Natural killer cell treated with Interleukin-12 subunit alpha and Interleukin-12 subunit beta and Interleukin-15 and Interleukin-18, amount 100 ng/mL, for 72 hours (primary cell): ENCODE measurements around the gene TEX22. TPM values are rescaled to one million over a fixed set of nuclear protein-coding genes. Genes with fewer than 3 reads are reported as not detected.

Experiments
- ATAC-seq, 2 donors: fragments of 150-1000 bp; cut with Tn5 transposase in 1 of 2; sonication (Bioruptor Pico), chemical (Tn5 transposase) in 1 of 2; 2 replicates each; pipeline ENCODE4 v1.10.0; 2021
- DNase-seq: peaks from one replicate; pipeline ENCODE4 v3.0.0; 2022; ENCODE audit warnings: low spot score
- H3K27ac Mint-ChIP-seq, 2 donors: 1 replicate in 1 of 2; 2 replicates in 1 of 2; pipeline ENCODE4 v1.8.0; 2022; ENCODE audit warnings: mixed read lengths in 2 of 2, mild to moderate bottlenecking in 1 of 2, moderate library complexity in 1 of 2
- H3K27me3 Mint-ChIP-seq, 2 donors: 1 replicate in 1 of 2; 2 replicates in 1 of 2; pipeline ENCODE4 v1.8.0; 2022; ENCODE audit warnings: mixed read lengths in 2 of 2
- H3K36me3 Mint-ChIP-seq: one replicate; pipeline ENCODE4 v1.8.0; 2022; ENCODE audit warnings: mixed read lengths
- H3K4me1 Mint-ChIP-seq, 2 donors: 1 replicate in 1 of 2; 2 replicates in 1 of 2; pipeline ENCODE4 v1.8.0; 2022; ENCODE audit warnings: low read depth in 2 of 2, mixed read lengths in 2 of 2, mild to moderate bottlenecking in 1 of 2
- H3K4me3 Mint-ChIP-seq: one replicate; pipeline ENCODE4 v1.8.0; 2022; ENCODE audit warnings: mixed read lengths
- H3K9me3 Mint-ChIP-seq: 2 replicates; pipeline ENCODE4 v1.8.0; 2022; ENCODE audit warnings: mixed read lengths
- total RNA-seq, 2 donors: library from RNA; stranded (reverse); gene quantifications; one replicate each; pipeline ENCODE4 v1.2.3, GENCODE V29; 2022

TEX22 gene
- total RNA-seq, 2 donors from 2014 or later = 2.7 to 3.7 TPM

DNA sequence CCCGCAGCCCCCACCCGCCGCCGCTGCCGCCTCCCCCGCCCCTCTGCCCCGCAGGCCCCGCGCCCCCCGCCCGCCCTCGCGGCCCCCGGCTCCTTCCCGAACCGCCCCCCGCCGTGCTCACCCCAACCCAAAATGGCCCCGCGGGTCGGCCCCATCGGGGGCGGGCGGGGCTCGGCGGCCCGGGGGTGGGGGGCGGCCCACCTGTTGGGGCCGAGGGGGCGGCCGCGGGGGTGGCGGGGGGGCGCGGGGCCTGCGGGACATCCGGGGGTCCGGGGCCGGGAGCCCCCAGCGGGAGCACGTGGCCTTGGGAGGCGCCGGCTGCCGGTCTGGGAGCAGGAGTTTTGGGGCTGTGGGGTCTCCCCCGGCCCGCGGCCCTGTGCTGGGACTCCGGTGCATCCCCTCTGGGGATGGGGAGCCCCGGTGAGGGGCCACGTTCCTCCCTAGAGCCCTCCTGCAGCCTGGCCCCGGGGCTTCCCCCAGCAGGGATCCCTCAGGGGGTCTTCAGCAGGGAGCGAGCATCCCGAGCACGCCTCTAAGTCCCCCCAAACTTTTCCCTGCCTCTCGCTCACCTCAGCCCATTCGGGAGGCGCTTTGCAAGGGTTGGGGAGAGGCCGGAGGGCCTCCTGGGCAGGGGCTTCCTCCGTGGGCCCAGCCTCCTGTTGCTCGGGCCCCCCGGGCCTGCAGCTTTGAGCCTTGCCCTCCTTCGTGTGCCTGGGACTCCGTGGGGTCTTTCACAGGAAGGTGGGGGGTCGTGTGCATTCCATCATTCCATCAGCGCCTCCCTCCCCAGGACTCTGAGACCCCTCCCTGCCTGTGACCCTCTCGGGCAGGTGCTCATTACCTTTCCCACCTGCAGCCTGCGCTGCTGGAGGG lies 22.0 kb downstream of the TEX22 start:
- peaks cover 11 to 20% of the 10 kb centered on the region in 2 donors for H3K4me1 Mint-ChIP-seq
- H3K36me3 Mint-ChIP-seq = no peaks in the 10 kb centered on the region
- peak in 1 of 2 donors; percentile 2 for ATAC-seq
- H3K4me3 Mint-ChIP-seq = peak overlapping the region; percentile 90
- H3K27ac Mint-ChIP-seq = peak overlapping the region; percentile 82 to 86
- DNase-seq = no peak
- H3K27me3 Mint-ChIP-seq = no peaks in the 10 kb centered on the region
- no peaks in the 10 kb centered on the region for H3K9me3 Mint-ChIP-seq

DNA sequence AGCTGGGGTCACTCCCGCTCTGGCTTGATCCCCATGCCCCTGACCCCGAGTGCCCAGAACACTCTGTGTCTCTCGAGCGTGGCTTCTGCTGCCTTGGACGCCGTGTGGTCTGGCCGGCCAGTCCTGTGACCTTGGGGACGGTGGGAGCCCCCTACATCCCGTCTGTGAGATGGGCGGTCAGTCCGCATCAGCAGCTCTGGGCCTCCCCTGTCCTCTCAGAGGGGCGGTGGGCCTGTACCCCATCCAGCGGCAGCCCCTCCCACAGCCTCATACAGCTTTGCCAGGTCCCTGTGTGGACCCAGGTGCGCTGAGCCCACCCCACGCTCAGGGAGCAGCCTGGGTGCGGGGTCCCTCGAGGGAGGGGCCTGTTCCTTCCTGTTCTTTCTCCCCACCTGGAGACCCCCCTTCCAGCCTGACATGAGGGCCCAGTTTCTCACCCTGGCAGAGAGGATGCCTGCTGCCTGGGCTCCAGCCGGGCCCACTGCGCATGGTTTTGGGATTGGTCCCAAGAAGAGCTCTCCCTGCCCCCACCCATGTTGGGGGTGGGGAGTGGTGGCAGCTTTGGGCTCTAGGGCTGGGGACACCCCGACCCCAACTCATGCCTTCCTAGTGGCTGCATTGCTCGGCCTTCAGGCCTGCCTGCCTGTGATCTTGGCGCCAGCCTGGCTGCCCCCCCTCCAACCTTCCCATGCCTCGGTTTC lies 22.8 kb downstream of the TEX22 start:
- no peaks in the 10 kb centered on the region for H3K27me3 Mint-ChIP-seq
- peaks cover 11 to 22% of the 10 kb centered on the region in 2 donors for H3K4me1 Mint-ChIP-seq
- H3K9me3 Mint-ChIP-seq = no peaks in the 10 kb centered on the region
- DNase-seq = no peak
- H3K36me3 Mint-ChIP-seq = no peaks in the 10 kb centered on the region
- no peak for ATAC-seq
- peak overlapping the region; percentile 90 for H3K4me3 Mint-ChIP-seq
- peak overlapping the region; percentile 82 to 86 for H3K27ac Mint-ChIP-seq

DNA sequence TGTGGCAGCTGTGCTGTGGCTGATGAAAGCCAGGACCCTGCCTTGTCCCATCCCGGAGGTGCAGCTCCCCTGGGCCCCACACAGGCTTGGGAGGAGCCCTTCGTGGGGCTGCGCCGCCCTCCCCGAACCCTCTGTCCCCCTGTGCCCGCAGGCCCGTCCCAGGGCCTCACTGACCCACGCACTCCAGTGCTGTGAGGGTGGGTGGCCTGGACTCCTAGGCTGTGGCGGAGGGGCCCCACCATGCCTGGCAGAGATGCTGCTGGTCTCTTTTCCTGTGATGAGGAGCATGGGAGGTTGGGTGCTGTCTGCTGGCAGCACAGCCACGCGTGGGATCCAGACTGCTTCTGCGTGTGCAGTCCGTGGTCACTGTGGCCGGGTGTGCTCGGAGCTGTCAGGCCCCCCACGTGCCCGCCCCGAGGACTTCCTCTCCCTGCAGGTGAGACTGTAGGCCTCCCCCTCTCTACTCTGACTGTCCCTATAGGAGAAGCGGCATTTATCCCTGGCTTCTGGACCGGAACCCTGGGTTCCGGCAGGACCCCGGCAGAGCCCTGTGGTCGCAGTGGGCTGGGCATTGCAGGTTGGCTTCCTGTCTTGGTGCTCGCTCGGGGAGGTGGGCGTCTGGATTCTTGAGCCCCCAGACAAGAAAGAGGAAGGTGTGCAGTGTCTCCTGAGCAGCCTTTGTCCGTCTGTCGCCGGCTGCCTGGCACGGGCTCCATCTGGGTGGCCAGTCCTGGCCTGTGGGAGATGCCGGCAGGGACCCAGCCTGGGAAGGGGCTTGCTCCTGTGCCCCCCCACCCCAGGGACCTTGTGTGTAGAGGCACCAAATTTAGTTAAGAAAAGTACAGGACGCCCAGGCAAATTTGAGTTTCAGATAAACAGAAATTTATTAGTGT lies 23.6 kb downstream of the TEX22 start:
- Mint-ChIP-seq H3K4me1 (peaks cover 14 to 24% of the 10 kb centered on the region in 2 donors), H3K27ac (peak overlapping the region; percentile 82 to 86), H3K27me3 (no peaks in the 10 kb centered on the region), H3K4me3 (peak overlapping the region; percentile 90), H3K9me3 (no peaks in the 10 kb centered on the region), H3K36me3 (no peaks in the 10 kb centered on the region)
- ATAC-seq (no peak), DNase-seq (no peak)

DNA sequence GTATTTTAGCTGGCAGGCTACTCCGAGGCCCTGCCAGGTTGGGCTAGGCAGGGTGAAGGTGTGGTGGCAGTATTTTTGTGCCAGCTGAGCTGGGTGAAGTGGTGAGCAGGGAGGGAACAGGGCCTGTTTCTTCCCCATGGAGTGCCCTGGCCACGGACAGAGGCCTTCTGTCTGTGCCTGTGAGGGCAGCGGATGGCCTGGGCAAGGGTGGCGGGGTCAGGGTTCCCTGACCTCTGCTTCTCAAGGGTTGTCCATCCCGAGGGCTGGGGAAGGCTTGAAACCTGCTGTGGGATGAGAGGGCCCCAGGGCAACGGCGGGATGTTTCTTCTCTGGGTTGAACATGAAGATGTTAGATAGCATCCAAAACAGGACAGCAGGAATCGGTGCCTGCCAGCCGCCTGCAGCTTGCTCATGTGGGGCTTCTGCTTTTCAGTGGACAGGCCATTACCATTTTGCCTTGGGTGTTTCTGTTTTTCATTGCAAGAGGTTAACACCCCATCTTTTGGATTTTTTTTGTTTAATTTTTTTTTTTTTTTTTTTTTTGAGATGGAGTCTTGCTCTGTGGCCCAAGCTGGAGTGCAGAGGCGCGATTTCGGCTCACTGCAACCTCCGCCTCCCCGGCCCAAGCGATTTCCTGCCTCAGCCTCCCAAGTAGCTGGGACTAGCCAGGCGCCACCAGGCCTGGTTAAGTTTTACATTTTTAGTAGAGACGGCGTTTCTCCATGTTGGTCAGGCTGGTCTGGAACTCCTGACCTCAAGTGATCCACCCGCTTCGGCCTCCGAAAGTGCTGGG lies 24.6 kb downstream of the TEX22 start:
- Mint-ChIP-seq H3K9me3 (no peaks in the 10 kb centered on the region), H3K4me1 (peaks cover 20 to 28% of the 10 kb centered on the region in 2 donors), H3K36me3 (no peaks in the 10 kb centered on the region), H3K27me3 (no peaks in the 10 kb centered on the region), H3K4me3 (no peak overlapping the region), H3K27ac (peak overlapping the region in 1 of 2 donors; percentile 86)
- DNase-seq (no peak), ATAC-seq (no peak)

GRCh38 chr14:105423488-105424195 lies 25.3 kb downstream of the TEX22 start:
- peaks cover 24 to 32% of the 10 kb centered on the region in 2 donors for H3K4me1 Mint-ChIP-seq
- H3K9me3 Mint-ChIP-seq = no peaks in the 10 kb centered on the region
- H3K4me3 Mint-ChIP-seq = no peak overlapping the region
- no peak for ATAC-seq
- H3K27ac Mint-ChIP-seq = no peak overlapping the region
- no peaks in the 10 kb centered on the region for H3K36me3 Mint-ChIP-seq
- no peaks in the 10 kb centered on the region for H3K27me3 Mint-ChIP-seq
- DNase-seq = no peak

GRCh38 chr14:105424861-105425260 lies 26.5 kb downstream of the TEX22 start:
- ATAC-seq (no peak), DNase-seq (no peak)
- H3K27ac Mint-ChIP-seq = no peak overlapping the region
- H3K36me3 Mint-ChIP-seq = no peaks in the 10 kb centered on the region
- no peaks in the 10 kb centered on the region for H3K27me3 Mint-ChIP-seq
- no peaks in the 10 kb centered on the region for H3K9me3 Mint-ChIP-seq
- no peak overlapping the region for H3K4me3 Mint-ChIP-seq
- H3K4me1 Mint-ChIP-seq = peaks cover 24 to 30% of the 10 kb centered on the region in 2 donors

DNA sequence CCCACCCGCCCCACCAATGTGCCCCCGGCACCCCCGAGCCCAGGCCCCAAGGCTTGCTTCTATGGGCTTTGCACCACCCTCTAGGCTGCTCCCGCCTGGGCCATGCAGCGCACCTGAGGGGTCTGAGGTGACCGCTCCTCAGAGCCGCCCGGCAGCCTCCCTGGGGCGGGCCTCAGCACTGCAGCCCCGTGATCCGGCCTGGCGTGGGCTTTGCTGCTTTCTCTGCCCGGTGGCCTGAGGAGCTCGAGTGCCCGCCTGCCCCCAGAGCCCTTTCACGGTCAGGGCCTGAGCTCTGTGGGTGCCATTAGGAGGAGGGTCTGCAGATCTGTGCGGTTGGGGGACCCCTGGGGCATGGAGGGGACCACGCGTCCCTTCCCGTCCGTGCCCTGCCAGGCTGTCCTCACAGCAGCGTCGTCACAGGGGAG lies 27.5 kb downstream of the TEX22 start:
- no peak for DNase-seq
- Mint-ChIP-seq H3K27ac (no peak overlapping the region), H3K36me3 (no peaks in the 10 kb centered on the region), H3K9me3 (no peaks in the 10 kb centered on the region), H3K4me3 (no peak overlapping the region), H3K4me1 (peaks cover 24 to 31% of the 10 kb centered on the region in 2 donors), H3K27me3 (no peaks in the 10 kb centered on the region)
- ATAC-seq = no peak

DNA sequence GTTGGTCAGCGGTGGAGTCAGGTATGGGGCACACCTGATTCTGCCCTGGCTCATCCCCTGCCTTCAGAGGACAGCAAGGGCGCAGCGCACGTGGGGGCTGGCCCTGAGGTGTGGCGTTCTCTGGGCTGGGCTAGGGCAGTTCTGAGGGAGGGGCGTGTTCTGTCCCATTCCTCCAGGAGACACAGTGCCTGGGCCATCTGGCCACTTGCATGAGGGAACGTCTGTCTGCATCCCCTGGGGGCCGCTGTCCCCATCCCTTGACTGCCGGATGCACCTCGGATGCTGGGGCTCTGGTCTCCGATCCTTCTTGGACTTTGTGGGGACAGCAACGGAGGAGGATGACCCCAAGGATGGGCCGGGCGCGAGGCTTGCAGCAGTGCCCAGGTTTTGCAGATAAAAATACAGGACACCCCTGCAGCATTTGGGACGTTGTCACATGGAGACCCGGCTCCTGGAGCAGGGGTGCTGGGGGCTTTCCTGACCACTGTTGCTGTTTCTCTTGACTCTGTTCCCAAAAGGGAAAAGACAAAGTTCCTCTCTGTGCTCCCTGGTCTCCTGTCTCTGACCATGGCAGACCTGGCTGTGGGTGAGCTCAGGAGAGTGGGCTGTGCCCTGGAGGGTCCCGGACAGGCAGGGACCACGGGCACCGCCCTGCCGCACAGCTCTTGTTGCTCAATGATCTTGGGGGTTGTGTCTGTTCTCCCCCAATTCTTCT lies 28.2 kb downstream of the TEX22 start:
- H3K4me3 Mint-ChIP-seq = no peak overlapping the region
- no peak for DNase-seq
- ATAC-seq = peak in 1 of 2 donors; percentile 46
- H3K27ac Mint-ChIP-seq = peak overlapping the region in 1 of 2 donors; percentile 17
- no peaks in the 10 kb centered on the region for H3K36me3 Mint-ChIP-seq
- H3K9me3 Mint-ChIP-seq = no peaks in the 10 kb centered on the region
- no peaks in the 10 kb centered on the region for H3K27me3 Mint-ChIP-seq
- peaks cover 24 to 28% of the 10 kb centered on the region in 2 donors for H3K4me1 Mint-ChIP-seq

- Mint-ChIP-seq H3K9me3 (no peaks in the 10 kb centered on the region), H3K4me1 (peaks cover 17 to 20% of the 10 kb centered on the region in 2 donors), H3K27ac (peak overlapping the region in 1 of 2 donors; percentile 17), H3K36me3 (no peaks in the 10 kb centered on the region), H3K27me3 (no peaks in the 10 kb centered on the region), H3K4me3 (no peak overlapping the region)
- no peak for DNase-seq
- ATAC-seq = no peak
Observed at GRCh38 chr14:105427412-105427811, 29.1 kb downstream of the TEX22 start.

DNA sequence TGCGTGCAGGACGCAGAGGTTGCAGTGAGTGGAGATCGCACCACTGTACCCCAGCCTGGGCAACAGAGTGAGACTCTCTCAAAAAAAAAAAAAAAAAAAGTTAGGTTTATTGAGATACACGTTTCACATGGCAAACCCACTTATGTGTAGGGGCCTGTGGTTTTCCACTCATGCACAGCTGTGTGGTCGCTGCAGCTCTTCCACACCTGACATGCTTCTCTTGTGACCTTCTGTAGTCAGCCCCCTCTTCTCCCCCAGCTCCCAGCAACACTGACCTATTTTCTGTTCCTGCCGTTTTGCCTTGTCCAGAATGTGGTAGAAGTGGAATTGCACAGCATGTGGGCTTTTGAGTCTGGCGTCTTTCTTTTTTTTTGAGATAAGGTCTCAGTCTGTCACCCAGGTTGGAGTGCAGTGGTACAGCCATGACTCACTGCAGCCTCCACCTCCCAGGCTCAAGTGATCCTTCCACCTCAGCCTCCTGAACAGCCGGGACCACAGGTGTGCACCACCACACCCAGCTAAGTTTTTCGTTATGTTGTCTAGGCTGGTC lies 29.7 kb downstream of the TEX22 start:
- no peak overlapping the region for H3K4me3 Mint-ChIP-seq
- no peak overlapping the region for H3K27ac Mint-ChIP-seq
- peaks cover 14 to 15% of the 10 kb centered on the region in 2 donors for H3K4me1 Mint-ChIP-seq
- H3K27me3 Mint-ChIP-seq = no peaks in the 10 kb centered on the region
- no peaks in the 10 kb centered on the region for H3K9me3 Mint-ChIP-seq
- DNase-seq (no peak), ATAC-seq (no peak)
- no peaks in the 10 kb centered on the region for H3K36me3 Mint-ChIP-seq

- no peak for DNase-seq
- Mint-ChIP-seq H3K4me1 (peaks cover 14 to 18% of the 10 kb centered on the region in 2 donors), H3K27ac (no peak overlapping the region), H3K27me3 (no peaks in the 10 kb centered on the region), H3K4me3 (no peak overlapping the region), H3K36me3 (no peaks in the 10 kb centered on the region), H3K9me3 (no peaks in the 10 kb centered on the region)
- no peak for ATAC-seq
Observed at GRCh38 chr14:105430042-105430441, 31.7 kb downstream of the TEX22 start.

DNA sequence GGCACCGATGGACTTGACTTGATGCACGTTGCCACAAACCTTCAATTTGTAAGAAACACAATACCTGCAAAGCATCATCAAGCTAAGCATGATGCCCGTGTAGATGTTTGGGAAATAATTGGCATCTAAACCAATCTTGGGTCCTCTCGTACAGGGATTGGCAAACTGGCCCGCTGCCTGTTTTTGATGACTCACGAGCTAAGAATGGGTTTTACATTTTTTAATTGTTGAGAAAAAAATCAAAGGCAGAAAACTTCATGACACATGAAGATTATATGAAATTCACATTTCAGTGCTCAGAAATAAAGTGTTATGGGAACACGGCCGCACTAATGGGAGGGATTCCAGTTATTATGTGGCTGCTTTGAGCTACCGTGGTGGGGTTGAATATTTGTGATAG lies 32.2 kb downstream of the TEX22 start:
- Mint-ChIP-seq H3K27me3 (no peaks in the 10 kb centered on the region), H3K9me3 (no peaks in the 10 kb centered on the region)

More for the DNA sequence above, 32.2 kb downstream of the TEX22 start:
- Mint-ChIP-seq H3K4me1 (peaks cover 14 to 20% of the 10 kb centered on the region in 2 donors), H3K4me3 (no peak overlapping the region), H3K36me3 (no peaks in the 10 kb centered on the region), H3K27ac (no peak overlapping the region)
- no peak for ATAC-seq
- DNase-seq = no peak
